Measurements from ENCODE around the gene ROS1. TPM values are rescaled to one million over a fixed set of nuclear protein-coding genes. Genes with fewer than 3 reads are reported as not detected.

Gene ROS1
- total RNA-seq, 2 donors from 2014 or later = not detected

- ATAC-seq (replicated peaks in 1 of 2) = no peak
- Mint-ChIP-seq H3K9me3 (no peaks in the 10 kb centered on the region), H3K27me3 (ENCODE audit: low read depth) (peaks cover 79% of the 10 kb centered on the region), H3K36me3 (ENCODE audit: insufficient read depth in 2 of 2) (no peaks in the 10 kb centered on the region), H3K4me1 (ENCODE audit: low read depth) (peaks cover 14% of the 10 kb centered on the region), H3K27ac (no peak overlapping the region), H3K4me3 (no peak overlapping the region)
- DNase-seq = no peak
Measured at GRCh38 chr6:117272032-117272866, 153.5 kb downstream of the ROS1 start.

- Mint-ChIP-seq H3K27me3 (ENCODE audit: low read depth) (peaks cover 87% of the 10 kb centered on the region), H3K27ac (no peak overlapping the region), H3K36me3 (ENCODE audit: insufficient read depth in 2 of 2) (no peaks in the 10 kb centered on the region), H3K4me3 (no peak overlapping the region), H3K9me3 (no peaks in the 10 kb centered on the region), H3K4me1 (ENCODE audit: low read depth) (peaks cover 14% of the 10 kb centered on the region)
- DNase-seq (no peak), ATAC-seq (replicated peaks in 1 of 2) (no peak)
Measured at GRCh38 chr6:117270843-117271507, 154.8 kb downstream of the ROS1 start.

- Mint-ChIP-seq H3K4me3 (peak overlapping the region; percentile 29 to 60), H3K27ac (no peak overlapping the region), H3K36me3 (ENCODE audit: insufficient read depth in 2 of 2) (no peaks in the 10 kb centered on the region), H3K4me1 (ENCODE audit: low read depth) (peaks cover 14% of the 10 kb centered on the region), H3K27me3 (ENCODE audit: low read depth) (peaks cover 80% of the 10 kb centered on the region), H3K9me3 (no peaks in the 10 kb centered on the region)
- ATAC-seq (replicated peaks in 1 of 2) (peak in 1 of 2 donors; percentile 23), DNase-seq (no peak)
Measured at GRCh38 chr6:117270055-117270842, 155.5 kb downstream of the ROS1 start.

GRCh38 chr6:117269638-117270054 lies 156.1 kb downstream of the ROS1 start:
- Mint-ChIP-seq H3K27ac (no peak overlapping the region), H3K4me3 (peak overlapping the region; percentile 12 to 60)

GRCh38 chr6:117268924-117269323 lies 156.8 kb downstream of the ROS1 start:
- Mint-ChIP-seq H3K9me3 (no peaks in the 10 kb centered on the region), H3K36me3 (ENCODE audit: insufficient read depth in 2 of 2) (no peaks in the 10 kb centered on the region), H3K27ac (no peak overlapping the region), H3K4me1 (ENCODE audit: low read depth) (peaks cover 14% of the 10 kb centered on the region), H3K4me3 (no peak overlapping the region), H3K27me3 (ENCODE audit: low read depth) (peaks cover 78% of the 10 kb centered on the region)
- no peak for DNase-seq
- no peak for ATAC-seq (replicated peaks in 1 of 2)

More at GRCh38 chr6:117269638-117270054, 156.1 kb downstream of the ROS1 start:
- no peaks in the 10 kb centered on the region for H3K9me3 Mint-ChIP-seq
- ATAC-seq (replicated peaks in 1 of 2) (no peak), DNase-seq (no peak)
- peaks cover 78% of the 10 kb centered on the region for H3K27me3 Mint-ChIP-seq (ENCODE audit: low read depth)
- H3K36me3 Mint-ChIP-seq (ENCODE audit: insufficient read depth in 2 of 2) = no peaks in the 10 kb centered on the region
- peaks cover 14% of the 10 kb centered on the region for H3K4me1 Mint-ChIP-seq (ENCODE audit: low read depth)

- Mint-ChIP-seq H3K27ac (no peak overlapping the region), H3K4me1 (ENCODE audit: low read depth) (peaks cover 14% of the 10 kb centered on the region), H3K9me3 (no peaks in the 10 kb centered on the region), H3K36me3 (ENCODE audit: insufficient read depth in 2 of 2) (no peaks in the 10 kb centered on the region), H3K4me3 (no peak overlapping the region), H3K27me3 (ENCODE audit: low read depth) (peaks cover 79% of the 10 kb centered on the region)
- DNase-seq (no peak), ATAC-seq (replicated peaks in 1 of 2) (no peak)
Measured at GRCh38 chr6:117267766-117268534, 157.8 kb downstream of the ROS1 start.

- ATAC-seq (replicated peaks in 1 of 2) (no peak), DNase-seq (no peak)
- H3K27me3 Mint-ChIP-seq (ENCODE audit: low read depth) = peaks cover 75% of the 10 kb centered on the region
- peak overlapping the region; percentile 9 to 26 for H3K4me3 Mint-ChIP-seq
- H3K9me3 Mint-ChIP-seq = peaks cover 0 to 3% of the 10 kb centered on the region in 2 donors
- H3K27ac Mint-ChIP-seq = no peak overlapping the region
- H3K36me3 Mint-ChIP-seq (ENCODE audit: insufficient read depth in 2 of 2) = no peaks in the 10 kb centered on the region
- H3K4me1 Mint-ChIP-seq (ENCODE audit: low read depth) = peaks cover 8% of the 10 kb centered on the region
Measured at GRCh38 chr6:117267054-117267347, 158.7 kb downstream of the ROS1 start.

GRCh38 chr6:117266257-117267053 lies 159.3 kb downstream of the ROS1 start:
- peaks cover 0 to 3% of the 10 kb centered on the region in 2 donors for H3K9me3 Mint-ChIP-seq
- H3K27ac Mint-ChIP-seq = no peak overlapping the region

GRCh38 chr6:117265410-117266256 lies 160.1 kb downstream of the ROS1 start, which contains the start of gene VGLL2:
Gene VGLL2 (plus strand): TSS chr6:117265558. CDS start chr6:117265764, 206 bp downstream.
- Mint-ChIP-seq H3K9me3 (peaks cover 0 to 3% of the 10 kb centered on the region in 2 donors), H3K36me3 (ENCODE audit: insufficient read depth in 2 of 2) (no peaks in the 10 kb centered on the region), H3K27ac (no peak within 1 kb of the TSS), H3K4me1 (ENCODE audit: low read depth) (peaks cover 6% of the 10 kb centered on the region), H3K27me3 (ENCODE audit: low read depth) (peaks cover 80% of the 10 kb centered on the region), H3K4me3 (peak within 1 kb of the TSS; percentile 64 to 79)
- no peak for DNase-seq
- peak; percentile 41 to 49 for ATAC-seq (replicated peaks in 1 of 2)

More at GRCh38 chr6:117266257-117267053, 159.3 kb downstream of the ROS1 start:
- DNase-seq (no peak), ATAC-seq (replicated peaks in 1 of 2) (no peak)
- Mint-ChIP-seq H3K4me3 (peak overlapping the region; percentile 29 to 43), H3K4me1 (ENCODE audit: low read depth) (peaks cover 6% of the 10 kb centered on the region), H3K27me3 (ENCODE audit: low read depth) (peaks cover 75% of the 10 kb centered on the region), H3K36me3 (ENCODE audit: insufficient read depth in 2 of 2) (no peaks in the 10 kb centered on the region)

GRCh38 chr6:117264692-117265409 lies 160.9 kb downstream of the ROS1 start:
- H3K27me3 Mint-ChIP-seq (ENCODE audit: low read depth) = peaks cover 83% of the 10 kb centered on the region
- H3K9me3 Mint-ChIP-seq = peaks cover 0 to 3% of the 10 kb centered on the region in 2 donors
- H3K4me3 Mint-ChIP-seq = peak overlapping the region; percentile 64 to 79
- ATAC-seq (replicated peaks in 1 of 2) = peak; percentile 43 to 44
- DNase-seq = no peak
- H3K36me3 Mint-ChIP-seq (ENCODE audit: insufficient read depth in 2 of 2) = no peaks in the 10 kb centered on the region
- no peak overlapping the region for H3K27ac Mint-ChIP-seq
- peaks cover 5% of the 10 kb centered on the region for H3K4me1 Mint-ChIP-seq (ENCODE audit: low read depth)

GRCh38 chr6:117264369-117264691 lies 161.4 kb downstream of the ROS1 start:
- DNase-seq (no peak), ATAC-seq (replicated peaks in 1 of 2) (peak in 1 of 2 donors; percentile 19)
- H3K4me3 Mint-ChIP-seq = peak overlapping the region; percentile 64 to 79
- H3K4me1 Mint-ChIP-seq (ENCODE audit: low read depth) = no peaks in the 10 kb centered on the region
- H3K9me3 Mint-ChIP-seq = peaks cover 0 to 3% of the 10 kb centered on the region in 2 donors
- H3K36me3 Mint-ChIP-seq (ENCODE audit: insufficient read depth in 2 of 2) = no peaks in the 10 kb centered on the region
- H3K27me3 Mint-ChIP-seq (ENCODE audit: low read depth) = peaks cover 79% of the 10 kb centered on the region
- no peak overlapping the region for H3K27ac Mint-ChIP-seq
